ENCODE results near the gene SLX4IP. TPM values are rescaled to one million over a fixed set of nuclear protein-coding genes. Genes with fewer than 3 reads are reported as not detected.

The SLX4IP gene
- total and polyA plus RNA-seq, 2 of the 13 experiments (the other 11 are each of a cell fraction or from before 2014, with no cell fraction given), result 3.6 to 7.3 TPM

- TF ChIP-seq ZBTB44 (CRISPR knock-in tag; IDR thresholded peaks at IDR 0.05), result peak; percentile 58; the same call in 1 of the 2 replicates
- peak; percentile 93; the same call in 1 of the 2 replicates for TF ChIP-seq ZNF547 (CRISPR knock-in tag; IDR thresholded peaks at IDR 0.05)
- peak; percentile 30 for TF ChIP-seq SOX13 (IDR thresholded peaks at IDR 0.05)
- TF ChIP-seq SOX13 (CRISPR knock-in tag; conservative IDR thresholded peaks at IDR 0.05 in 1 of 2, IDR thresholded peaks at IDR 0.05 in 1 of 2), result peak in 1 of 2 experiments; percentile 27; a peak in 2 of 4 replicates
- TF ChIP-seq FLYWCH1 (CRISPR knock-in tag; IDR thresholded peaks at IDR 0.05), result no peak
- no peak for TF ChIP-seq ZNF17 (CRISPR knock-in tag; IDR thresholded peaks at IDR 0.05)
- TF ChIP-seq ZNF761 (CRISPR knock-in tag; conservative IDR thresholded peaks at IDR 0.05), result peak; percentile 94; the same call in 1 of the 2 replicates
- TF ChIP-seq RBFOX2 (IDR thresholded peaks at IDR 0.05; ENCODE audit: low read depth, low read length), result peak; percentile 99
- peak; percentile 48 for TF ChIP-seq ZNF333 (CRISPR knock-in tag; IDR thresholded peaks at IDR 0.05; ENCODE audit: borderline replicate concordance)
- TF ChIP-seq, protein P1, sequence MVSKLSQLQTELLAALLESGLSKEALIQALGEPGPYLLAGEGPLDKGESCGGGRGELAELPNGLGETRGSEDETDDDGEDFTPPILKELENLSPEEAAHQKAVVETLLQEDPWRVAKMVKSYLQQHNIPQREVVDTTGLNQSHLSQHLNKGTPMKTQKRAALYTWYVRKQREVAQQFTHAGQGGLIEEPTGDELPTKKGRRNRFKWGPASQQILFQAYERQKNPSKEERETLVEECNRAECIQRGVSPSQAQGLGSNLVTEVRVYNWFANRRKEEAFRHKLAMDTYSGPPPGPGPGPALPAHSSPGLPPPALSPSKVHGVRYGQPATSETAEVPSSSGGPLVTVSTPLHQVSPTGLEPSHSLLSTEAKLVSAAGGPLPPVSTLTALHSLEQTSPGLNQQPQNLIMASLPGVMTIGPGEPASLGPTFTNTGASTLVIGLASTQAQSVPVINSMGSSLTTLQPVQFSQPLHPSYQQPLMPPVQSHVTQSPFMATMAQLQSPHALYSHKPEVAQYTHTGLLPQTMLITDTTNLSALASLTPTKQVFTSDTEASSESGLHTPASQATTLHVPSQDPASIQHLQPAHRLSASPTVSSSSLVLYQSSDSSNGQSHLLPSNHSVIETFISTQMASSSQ (IDR thresholded peaks at IDR 0.05; ENCODE audit: low read depth), result peak; percentile 3; the same call in 1 of the 2 replicates
- TF ChIP-seq, protein P1 (CRISPR knock-in tag; IDR thresholded peaks at IDR 0.05; ENCODE audit: borderline replicate concordance), result peak; percentile 80
- peak; percentile 92 for TF ChIP-seq KAT8 (CRISPR knock-in tag; IDR thresholded peaks at IDR 0.05)
- TF ChIP-seq THAP11 (CRISPR knock-in tag; IDR thresholded peaks at IDR 0.05), result peak; percentile 90
- peak; percentile 20 for TF ChIP-seq HNRNPH1 (optimal IDR thresholded peaks at IDR 0.05; ENCODE audit: low read depth, low read length)
- 0 out of 2 replicates have a peak, but pooled peaks have one; percentile 12 for TF ChIP-seq BHLHE40 (IDR thresholded peaks at IDR 0.05; ENCODE audit: low read length)
- peak; percentile 86; the same call in 1 of the 2 replicates for TF ChIP-seq SALL2 (CRISPR knock-in tag; IDR thresholded peaks at IDR 0.05)
- no peak for TF ChIP-seq ZBTB34 (CRISPR knock-in tag; IDR thresholded peaks at IDR 0.05)
- TF ChIP-seq, protein P2, sequence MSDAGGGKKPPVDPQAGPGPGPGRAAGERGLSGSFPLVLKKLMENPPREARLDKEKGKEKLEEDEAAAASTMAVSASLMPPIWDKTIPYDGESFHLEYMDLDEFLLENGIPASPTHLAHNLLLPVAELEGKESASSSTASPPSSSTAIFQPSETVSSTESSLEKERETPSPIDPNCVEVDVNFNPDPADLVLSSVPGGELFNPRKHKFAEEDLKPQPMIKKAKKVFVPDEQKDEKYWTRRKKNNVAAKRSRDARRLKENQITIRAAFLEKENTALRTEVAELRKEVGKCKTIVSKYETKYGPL (CRISPR knock-in tag; IDR thresholded peaks at IDR 0.05), result no peak; the same call in 1 of the 2 replicates
- peak; percentile 96 for TF ChIP-seq ZNF780A (CRISPR knock-in tag; IDR thresholded peaks at IDR 0.05)
Measured at GRCh38 chr20:10433623-10434466, 1.3 kb upstream of the SLX4IP start, which contains the start of gene MKKS (continued).
